Adrenal gland (tissue), 12 donors: ENCODE results near the gene TMEM200A. TPM values are rescaled to one million over a fixed set of nuclear protein-coding genes. Genes with fewer than 3 reads are reported as not detected.

ENCODE experiments used
- DNase-seq, 7 donors: peaks; one replicate each; pipeline ENCODE4 v3.0.0-alpha.2; 2019 to 2020
- H3K27ac ChIP-seq, 5 donors: fragments of 200-600 bp; sonication (generic) in 4 of 5; 1 replicate in 3 of 5; 2 replicates in 2 of 5; pipeline versions ENCODE4 v1.5.1 to v1.8.0; 2016 to 2020; ENCODE audit warnings: mild to moderate bottlenecking in 1 of 5
- H3K27me3 ChIP-seq: fragments of 200-600 bp; 2 replicates; pipeline ENCODE4 v1.8.0; 2021
- H3K36me3 ChIP-seq, 2 donors: fragments of 200-600 bp; replicated peaks in 1 of 2; 1 replicate in 1 of 2; 2 replicates in 1 of 2; pipeline versions ENCODE4 v1.5.1 to v1.8.0; 2018 to 2022
- H3K4me1 ChIP-seq, 2 donors: fragments of 200-600 bp; replicated peaks in 1 of 2; 1 replicate in 1 of 2; 2 replicates in 1 of 2; pipeline versions ENCODE4 v1.5.1 to v1.8.0; 2018 to 2021
- H3K4me3 ChIP-seq, 4 donors: fragments of 200-600 bp; sonication (generic) in 3 of 4; one replicate each; pipeline ENCODE4 v1.5.1; 2016 to 2018
- H3K9me3 ChIP-seq, 3 donors: fragments of 200-600 bp; sonication (generic) in 1 of 3; replicated peaks in 1 of 3; 1 replicate in 2 of 3; 2 replicates in 1 of 3; pipeline versions ENCODE4 v1.5.1 to v1.8.0; 2016 to 2021
- POLR2A ChIP-seq, 2 donors: fragments of 450-650 bp; IDR thresholded peaks; one replicate each; pipeline ENCODE4 v1.6.1; 2017; ENCODE audit warnings: antibody characterized with exemption in 2 of 2, mild to moderate bottlenecking in 2 of 2, moderate library complexity in 1 of 2
- WGBS, 4 donors: extraction: QIAGEN DNeasy Blood & Tissue Kit in 2 of 4; methylation state at CpG; one replicate each; pipeline versions ENCODE4 v1.1.5 to v1.1.7; 2013 to 2017; 5-methylcytosine and 5-hydroxymethylcytosine counted together
- intact Hi-C, 2 donors: fragments of 100-400 bp; cut with DNase I; formaldehyde crosslinking; loops; one replicate each; pipeline versions ENCODE4 v1.14.1 to v1.15.0; 2022 to 2023
- polyA plus RNA-seq, 3 donors: library from polyadenylated mRNA; stranded (reverse); fragments of 200-250 nt in 2 of 3; fragments of 350-450 nt in 1 of 3; fragmentation: Illumina TruSeq in 1 of 3; extraction: RNeasy Lipid Tissue Mini Kit (QIAGEN cat#74804) in 1 of 3; gene quantifications; one replicate each; pipeline ENCODE4 v1.2.3, GENCODE V29; 2013 to 2014
- total RNA-seq, 9 donors: library from RNA; depleted of rRNA in 4 of 9; stranded (reverse); fragments of >200 nt in 4 of 9; fragments of 120-200 nt in 1 of 9; fragmentation: NEBNext Ultra II Directional in 1 of 9; extraction: Animal tissue kit (Norgen Biotek cat#: 25700) in 1 of 9; gene quantifications; one replicate each; pipeline versions ENCODE4 v1.1.0 to v1.2.4, GENCODE V29; 2013 to 2023
- TF ChIP-seq, protein P1 (sequence below), 6 experiments: fragments of 450-650 bp in 4 of 6; fragments of 200-600 bp in 2 of 6; sonication (generic) in 1 of 6; IDR thresholded peaks; 1 replicate in 5 of 6; 2 replicates in 1 of 6; pipeline versions ENCODE4 v1.5.1 to v1.8.0; 2016 to 2021; ENCODE audit warnings: antibody characterized with exemption in 6 of 6, mild to moderate bottlenecking in 2 of 6, moderate library complexity in 1 of 6
- donor health status: healthy with polysubstance abuse.
- donor health status: Bipolar disorder and iron deficiency.
- donor health status: DM: yes; HTN: yes; CAD: no.
- donor health status: DM: no; HTN: no; CAD: no.
- donor health status: DM: no; HTN: no; CAD: no.
- donor health status: DM: yes; HTN: yes; CAD: no.

Gene TMEM200A
- total and polyA plus RNA-seq, 12 donors = 1.9 to 87.7 (median 30.2) TPM

DNA sequence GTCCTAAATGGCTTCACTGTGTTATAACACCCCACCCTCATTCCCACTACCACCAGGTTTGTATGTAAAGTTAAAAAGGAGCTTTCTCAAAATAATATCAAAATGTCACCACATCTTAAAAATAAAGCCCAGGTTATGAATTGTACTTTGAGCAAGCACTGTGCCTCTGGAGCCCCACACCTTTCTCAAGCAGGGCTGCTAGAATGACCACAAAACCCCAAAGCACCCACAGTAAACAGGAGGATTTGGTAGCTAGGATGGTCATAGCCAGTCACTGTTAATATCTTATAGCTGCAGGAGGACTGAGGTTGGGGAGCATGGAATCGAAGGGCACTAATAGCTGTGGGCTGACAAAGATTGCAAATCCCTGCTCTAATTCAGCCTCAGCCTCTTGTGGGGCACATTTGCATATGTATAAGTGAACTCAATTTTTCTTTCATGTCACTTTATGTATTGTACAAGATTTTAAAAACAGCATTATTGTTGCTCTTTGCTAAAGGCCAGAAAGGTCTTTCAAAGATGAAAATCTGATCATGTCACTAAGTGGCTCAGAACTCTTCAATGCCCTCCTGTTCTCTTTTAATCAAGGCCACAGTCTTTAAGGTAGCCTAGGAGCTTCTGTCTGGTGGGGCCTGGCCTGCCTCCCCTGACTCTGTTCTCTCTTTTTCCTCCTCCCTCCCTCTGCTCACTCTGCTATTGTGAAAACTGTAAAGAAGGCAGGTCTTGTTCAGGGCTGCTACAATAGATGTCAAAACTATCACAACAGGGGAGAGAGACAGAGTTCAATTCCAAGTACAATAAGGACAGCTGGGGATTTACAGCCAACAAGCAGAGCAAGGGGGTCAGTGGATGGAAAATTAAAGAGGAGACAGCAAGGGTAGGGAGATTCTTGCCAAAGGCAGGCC is 101.6 kb downstream of the TMEM200A start:
- Histone ChIP-seq H3K27ac (no peak overlapping the region), H3K9me3 (no peaks in the 10 kb centered on the region), H3K27me3 (no peaks in the 10 kb centered on the region), H3K36me3 (no peaks in the 10 kb centered on the region), H3K4me1 (no peaks in the 10 kb centered on the region), H3K4me3 (no peak overlapping the region)
- TF ChIP-seq, protein P1, sequence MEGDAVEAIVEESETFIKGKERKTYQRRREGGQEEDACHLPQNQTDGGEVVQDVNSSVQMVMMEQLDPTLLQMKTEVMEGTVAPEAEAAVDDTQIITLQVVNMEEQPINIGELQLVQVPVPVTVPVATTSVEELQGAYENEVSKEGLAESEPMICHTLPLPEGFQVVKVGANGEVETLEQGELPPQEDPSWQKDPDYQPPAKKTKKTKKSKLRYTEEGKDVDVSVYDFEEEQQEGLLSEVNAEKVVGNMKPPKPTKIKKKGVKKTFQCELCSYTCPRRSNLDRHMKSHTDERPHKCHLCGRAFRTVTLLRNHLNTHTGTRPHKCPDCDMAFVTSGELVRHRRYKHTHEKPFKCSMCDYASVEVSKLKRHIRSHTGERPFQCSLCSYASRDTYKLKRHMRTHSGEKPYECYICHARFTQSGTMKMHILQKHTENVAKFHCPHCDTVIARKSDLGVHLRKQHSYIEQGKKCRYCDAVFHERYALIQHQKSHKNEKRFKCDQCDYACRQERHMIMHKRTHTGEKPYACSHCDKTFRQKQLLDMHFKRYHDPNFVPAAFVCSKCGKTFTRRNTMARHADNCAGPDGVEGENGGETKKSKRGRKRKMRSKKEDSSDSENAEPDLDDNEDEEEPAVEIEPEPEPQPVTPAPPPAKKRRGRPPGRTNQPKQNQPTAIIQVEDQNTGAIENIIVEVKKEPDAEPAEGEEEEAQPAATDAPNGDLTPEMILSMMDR (IDR thresholded peaks at IDR 0.05) = no peak
- TF ChIP-seq POLR2A (IDR thresholded peaks at IDR 0.05) = no peak
- WGBS, 4 donors = 85 to 92% (median 90%) methylated on average over 1 of the region's 1 CpG
- intact Hi-C loops = no loop called here
- no peak for DNase-seq

GRCh38 chr6:130470766-130471165 is 104.9 kb downstream of the TMEM200A start:
- Histone ChIP-seq H3K4me1 (no peaks in the 10 kb centered on the region), H3K4me3 (no peak overlapping the region), H3K9me3 (no peaks in the 10 kb centered on the region), H3K27me3 (no peaks in the 10 kb centered on the region), H3K36me3 (no peaks in the 10 kb centered on the region), H3K27ac (no peak overlapping the region)
- intact Hi-C loops = no loop called here
- DNase-seq = no peak
- TF ChIP-seq, protein P1 (IDR thresholded peaks at IDR 0.05) = no peak
- TF ChIP-seq POLR2A (IDR thresholded peaks at IDR 0.05) = no peak
- 75 to 88% (median 85%) methylated on average over 7 of the region's 7 CpGs for WGBS, 4 donors

DNA sequence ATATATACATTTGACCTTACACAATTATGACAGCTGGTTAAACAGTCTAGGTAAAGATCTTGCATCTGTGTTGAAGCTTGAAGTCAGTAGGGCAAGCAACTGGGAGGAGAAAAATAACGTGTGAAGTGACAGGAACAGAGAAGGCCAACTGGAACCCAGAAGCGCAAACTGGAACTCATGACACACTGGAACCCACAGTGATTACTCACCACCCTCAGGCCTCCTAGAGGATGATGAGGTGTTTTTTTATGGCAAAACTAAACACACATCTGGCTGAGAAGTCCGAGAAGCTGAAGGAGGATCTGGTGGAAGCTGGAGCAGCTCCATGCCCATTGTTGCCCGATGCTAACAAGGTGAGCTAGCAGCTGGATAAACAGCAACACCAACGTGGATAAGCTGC is 108.1 kb downstream of the TMEM200A start:
- H3K27ac ChIP-seq = no peak overlapping the region
- no peaks in the 10 kb centered on the region for H3K36me3 ChIP-seq
- no peak overlapping the region for H3K4me3 ChIP-seq
- TF ChIP-seq, protein P1 (IDR thresholded peaks at IDR 0.05) = no peak
- TF ChIP-seq POLR2A (IDR thresholded peaks at IDR 0.05) = no peak
- WGBS, 4 donors = 80 to 93% (median 89%) methylated on average over 4 to 5 of the region's 5 CpGs
- H3K9me3 ChIP-seq = no peaks in the 10 kb centered on the region
- no peaks in the 10 kb centered on the region for H3K27me3 ChIP-seq
- no peaks in the 10 kb centered on the region for H3K4me1 ChIP-seq
- intact Hi-C loops = no loop called here
- no peak for DNase-seq

GRCh38 chr6:130482645-130483390 is 117.0 kb downstream of the TMEM200A start:
- Histone ChIP-seq H3K4me1 (peaks cover 0 to 11% of the 10 kb centered on the region in 2 donors), H3K27ac (peak overlapping the region in 2 of 5 donors; percentile 14 to 41), H3K27me3 (no peaks in the 10 kb centered on the region), H3K4me3 (no peak overlapping the region), H3K9me3 (no peaks in the 10 kb centered on the region), H3K36me3 (no peaks in the 10 kb centered on the region)
- WGBS, 4 donors = 88 to 93% (median 91%) methylated on average over 5 of the region's 5 CpGs
- intact Hi-C loops = no loop called here
- no peak for DNase-seq
- TF ChIP-seq POLR2A (IDR thresholded peaks at IDR 0.05) = no peak
- TF ChIP-seq, protein P1 (IDR thresholded peaks at IDR 0.05) = no peak
